GM18502 (cell line): ENCODE results near the gene IL12RB1.
"Not testable (repeated sequence)": the region's sequence is repeated elsewhere in the genome, so short reads cannot be mapped to it uniquely, and the experiment has no call there.

Source experiments
- ATAC-seq: cut with Tn5 transposase; IDR thresholded peaks from one replicate; pipeline ENCODE4 v1.9.1; 2021; ENCODE audit warnings: mild to moderate bottlenecking; ENCODE audit not compliant: unreplicated experiment, poor library complexity

IL12RB1 gene

DNA sequence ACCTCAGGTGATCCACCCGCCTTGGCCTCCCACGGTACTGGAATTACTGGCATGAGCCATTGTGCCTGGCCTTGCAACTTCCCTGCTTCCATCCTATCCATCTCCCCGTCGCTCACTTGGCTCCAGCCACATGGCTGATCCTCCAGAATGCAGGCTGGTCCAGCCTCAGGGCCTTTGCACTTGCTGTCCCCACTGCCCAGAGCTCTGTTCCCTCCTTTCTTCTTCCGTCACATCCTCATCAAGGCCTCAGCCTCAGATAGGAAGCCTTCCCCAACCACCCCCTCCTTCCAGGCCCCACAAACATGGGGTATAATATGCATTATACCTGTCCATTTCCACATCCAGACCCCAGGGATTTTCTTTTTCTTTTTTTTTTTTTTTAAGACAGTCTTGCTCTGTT lies 27.1 kb upstream of the IL12RB1 start:
- no peak for ATAC-seq

DNA sequence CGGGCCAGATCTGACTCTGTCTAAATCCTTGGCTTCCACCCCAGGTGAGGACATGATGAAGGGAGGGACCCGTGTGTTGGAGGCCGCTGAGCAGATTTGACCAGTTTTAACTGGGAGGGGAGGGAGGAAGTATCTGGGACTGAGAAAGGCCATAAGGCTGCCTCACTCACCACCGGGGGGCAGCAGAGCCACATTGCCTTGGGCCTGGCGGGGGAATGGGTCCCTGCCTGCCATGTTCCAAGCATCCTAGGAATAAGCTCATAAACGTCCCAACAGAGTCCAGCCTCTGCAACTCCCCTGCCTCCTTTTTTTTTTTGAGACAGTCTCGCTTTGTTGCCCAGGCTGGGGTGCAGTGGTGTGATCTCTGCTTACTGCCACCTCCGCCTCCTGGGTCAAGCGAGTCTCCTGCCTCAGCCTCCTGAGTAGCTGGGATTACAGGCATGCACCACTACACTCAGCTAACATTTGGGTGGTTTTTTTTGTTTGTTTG lies 26.3 kb upstream of the IL12RB1 start:
- no peak for ATAC-seq

DNA sequence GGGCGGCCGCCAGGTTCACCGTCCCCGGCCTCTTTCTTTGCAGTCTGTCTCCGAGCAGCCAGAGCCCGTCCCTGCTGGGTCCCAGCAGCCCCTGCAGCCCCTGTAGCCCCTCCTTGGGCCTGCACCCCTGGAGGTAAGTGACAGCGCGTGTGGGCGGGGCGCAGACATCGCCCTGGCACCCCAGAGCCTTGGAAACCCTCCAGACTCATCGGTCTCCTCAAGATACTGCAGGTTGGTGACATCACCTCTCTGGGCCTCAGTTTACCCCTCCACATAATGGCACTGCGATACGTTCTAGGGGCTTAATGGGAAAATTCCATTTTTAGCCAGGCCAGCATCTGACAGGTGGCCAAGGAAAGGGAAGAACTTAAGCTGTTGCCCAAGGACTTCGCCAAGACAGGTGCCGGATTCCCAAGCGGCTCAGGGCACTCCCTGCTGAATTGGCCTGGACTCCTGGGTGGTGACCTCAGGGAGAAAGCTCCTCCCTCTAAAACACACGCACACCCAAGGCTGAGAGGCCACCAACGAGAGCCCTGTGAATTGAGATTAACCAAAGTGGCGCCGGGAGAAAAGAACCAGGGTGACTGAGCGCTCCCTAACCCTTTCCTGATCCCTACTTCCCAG lies 24.0 kb upstream of the IL12RB1 start:
- ATAC-seq: no peak

DNA sequence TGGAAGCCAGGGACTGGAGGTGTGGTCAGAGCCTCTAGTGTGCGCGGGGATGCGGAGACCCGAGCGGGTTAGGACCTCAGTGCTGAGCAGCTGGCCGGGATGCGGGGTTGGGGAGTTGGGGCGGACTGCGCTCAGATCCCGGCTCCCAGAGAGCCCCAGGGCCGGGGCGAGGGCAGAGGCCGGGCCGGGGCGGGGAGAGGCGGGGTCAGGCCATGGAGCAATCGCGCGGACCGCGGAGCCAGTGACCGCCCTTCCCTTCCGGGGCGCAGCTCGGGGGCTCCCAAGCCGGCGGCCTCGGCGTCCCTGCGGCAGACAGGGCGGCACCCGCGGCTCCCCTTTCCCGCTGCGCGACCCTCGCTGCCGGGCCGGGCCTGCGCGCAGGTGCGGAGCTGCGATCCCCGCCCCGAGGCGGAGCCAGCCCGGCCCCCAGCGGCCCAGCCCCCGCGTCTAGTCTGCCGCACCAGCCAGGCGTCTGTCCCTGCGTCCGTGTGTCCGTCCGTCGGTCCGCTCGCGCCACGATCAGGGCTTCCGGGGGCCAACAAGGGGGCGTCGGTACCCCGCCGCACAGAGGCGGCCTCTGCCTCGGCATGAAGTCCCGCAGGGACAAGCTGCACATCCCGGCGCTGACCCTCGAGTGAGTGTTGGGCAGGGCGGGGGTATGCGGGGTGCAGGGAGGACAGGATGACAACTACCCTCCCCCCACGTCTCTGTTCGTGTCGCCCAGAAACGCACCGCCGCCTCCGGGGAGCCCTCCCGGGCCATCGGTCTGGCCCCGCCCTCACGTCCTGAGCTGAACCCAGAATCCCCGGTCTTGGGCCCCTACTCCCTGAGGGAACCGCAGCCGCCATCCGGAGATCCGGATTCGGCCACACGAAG lies 23.2 kb upstream of the IL12RB1 start:
- no peak for ATAC-seq

DNA sequence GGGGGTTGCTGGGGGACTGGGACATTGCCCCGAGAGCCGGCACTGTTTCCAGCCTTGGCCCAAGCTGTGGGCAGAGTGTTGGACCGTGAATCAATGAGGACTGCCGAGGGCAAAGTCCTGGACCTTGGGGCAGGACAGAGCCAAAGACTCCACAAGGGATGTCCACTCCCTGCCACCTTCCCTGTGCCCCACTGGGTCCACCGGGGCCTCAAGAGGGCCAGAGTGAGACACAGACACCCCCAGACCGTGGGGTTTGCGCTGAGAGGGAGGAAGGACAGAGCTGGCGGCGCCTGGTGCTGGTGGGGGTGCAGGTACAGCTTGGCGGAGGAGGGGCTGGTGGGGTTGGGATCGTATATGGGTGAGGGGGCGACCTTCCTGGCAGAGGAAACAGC lies 22.6 kb upstream of the IL12RB1 start:
- ATAC-seq: no peak

DNA sequence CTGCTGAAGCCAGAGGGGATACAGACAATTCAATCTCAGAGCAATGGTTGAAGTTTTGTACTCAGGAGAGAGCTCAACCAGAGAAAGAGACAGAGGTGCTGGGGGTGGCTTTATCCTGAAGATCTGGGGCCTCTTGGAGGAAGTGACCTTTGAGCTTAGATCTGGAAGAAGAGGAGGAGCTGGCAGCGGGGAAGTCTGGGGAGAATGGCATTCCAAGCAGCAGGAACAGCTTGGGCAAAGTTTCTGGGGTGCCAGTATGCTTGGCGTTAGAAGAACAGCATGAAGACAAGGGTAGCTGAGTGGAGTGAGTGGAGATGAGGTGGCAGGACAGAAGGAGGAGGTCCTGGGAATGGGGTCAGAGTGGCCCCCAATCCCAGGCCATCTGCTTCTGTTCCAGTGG lies 22.2 kb upstream of the IL12RB1 start:
- no peak for ATAC-seq

DNA sequence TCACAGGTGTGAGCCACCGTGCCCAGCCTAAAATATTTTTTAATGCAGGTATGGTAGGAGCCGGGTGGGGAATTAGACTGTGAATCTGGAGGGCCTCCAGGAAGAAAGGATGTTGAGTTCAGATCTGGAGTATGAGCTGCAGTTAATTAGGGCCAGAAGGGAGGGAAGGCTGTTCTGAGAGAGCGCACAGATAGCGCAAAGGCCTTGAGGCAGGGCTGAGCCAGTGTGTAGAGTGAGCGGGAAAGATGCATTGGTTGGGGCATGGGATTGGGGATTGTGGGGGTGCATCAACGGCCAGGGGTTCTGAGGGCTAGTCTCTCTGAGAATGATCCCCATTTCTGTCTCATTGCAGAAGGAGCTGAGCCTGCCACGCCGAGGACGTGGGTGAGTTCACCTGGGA lies 20.5 kb upstream of the IL12RB1 start:
- no peak for ATAC-seq

DNA sequence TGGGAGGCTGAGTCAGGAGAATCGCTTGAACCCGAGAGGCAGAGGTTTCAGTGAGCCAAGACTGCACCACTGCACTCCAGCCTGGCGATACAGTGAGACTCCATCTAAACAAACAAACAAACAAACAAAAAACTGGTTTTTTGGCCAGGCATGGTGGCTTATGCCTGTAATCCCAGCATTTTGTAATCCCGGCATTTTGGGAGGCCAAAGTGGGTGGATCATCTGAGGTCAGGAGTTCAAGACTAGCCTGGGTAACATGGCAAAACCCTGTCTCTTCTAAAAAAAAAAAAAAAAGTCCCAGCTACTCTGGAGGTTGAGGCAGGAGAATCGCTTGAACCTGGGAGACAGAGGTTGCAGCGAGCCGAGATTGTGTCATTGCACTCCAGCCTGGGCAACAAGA lies 18.5 kb upstream of the IL12RB1 start:
- not testable (repeated sequence) for ATAC-seq

DNA sequence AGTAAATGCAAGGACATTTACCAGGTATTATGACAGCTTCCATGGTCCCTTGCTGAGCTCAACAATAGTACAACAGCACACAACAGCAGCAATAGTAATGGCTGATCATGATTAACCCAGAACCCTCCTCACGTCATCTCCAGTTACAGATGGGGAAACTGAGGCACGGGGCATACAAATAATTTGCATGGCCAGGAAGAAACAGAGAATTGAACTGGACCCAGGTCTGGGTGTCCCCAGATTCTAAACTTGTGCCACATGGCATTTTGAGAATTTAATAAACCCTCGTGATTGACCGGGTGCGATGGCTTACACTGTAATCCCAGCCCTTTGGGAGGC lies 18.0 kb upstream of the IL12RB1 start:
- no peak for ATAC-seq

DNA sequence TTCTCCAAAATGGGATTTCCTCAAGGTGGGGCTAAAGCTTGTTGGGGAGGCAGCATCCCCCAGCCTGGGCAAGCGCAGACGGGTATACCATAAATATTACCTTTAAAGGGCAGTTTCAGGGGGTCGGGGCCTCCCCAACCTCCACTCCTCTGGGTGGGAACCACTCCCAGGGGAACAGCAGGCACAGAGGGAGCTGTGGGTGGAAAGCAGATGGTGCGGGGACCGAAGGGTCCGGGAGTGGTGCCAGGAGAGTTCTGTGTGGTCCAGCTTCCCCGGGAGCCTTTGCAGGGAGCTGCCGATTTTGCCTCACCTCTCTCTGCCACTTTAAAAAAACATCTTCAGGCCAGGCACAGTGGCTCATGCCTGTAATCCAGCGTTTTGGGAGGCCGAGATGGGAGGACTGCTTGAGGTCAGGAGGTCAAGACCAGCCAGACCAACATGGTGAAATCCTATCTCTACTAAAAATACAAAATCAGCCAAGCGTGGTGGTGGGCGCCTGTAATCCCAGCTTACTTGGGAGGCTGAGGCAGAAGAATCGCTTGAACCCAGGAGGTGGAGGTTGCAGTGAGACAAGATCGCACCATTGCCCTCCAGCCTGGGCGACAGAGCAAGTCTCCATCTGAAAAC lies 16.3 kb upstream of the IL12RB1 start:
- no peak for ATAC-seq

DNA sequence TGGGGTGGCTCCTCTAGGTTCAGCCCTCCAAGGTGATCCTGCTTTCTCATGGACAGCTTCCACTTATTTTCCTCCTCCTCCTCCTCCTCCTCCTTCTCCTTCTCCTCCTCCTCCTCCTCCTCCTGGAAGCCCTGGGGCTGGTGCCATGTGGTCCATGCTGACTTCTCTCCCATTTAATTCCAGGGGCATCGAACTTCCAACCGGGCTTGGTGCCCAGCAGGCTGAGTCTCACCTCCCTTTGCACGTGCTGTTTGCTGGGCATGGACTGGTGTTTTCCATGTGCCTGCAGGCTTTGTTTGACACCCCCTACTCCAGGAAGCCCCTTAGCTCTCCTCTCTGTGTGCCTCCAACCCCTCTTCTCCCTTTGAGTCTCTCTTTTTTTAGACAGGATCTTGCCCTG lies 14.5 kb upstream of the IL12RB1 start:
- no peak for ATAC-seq

DNA sequence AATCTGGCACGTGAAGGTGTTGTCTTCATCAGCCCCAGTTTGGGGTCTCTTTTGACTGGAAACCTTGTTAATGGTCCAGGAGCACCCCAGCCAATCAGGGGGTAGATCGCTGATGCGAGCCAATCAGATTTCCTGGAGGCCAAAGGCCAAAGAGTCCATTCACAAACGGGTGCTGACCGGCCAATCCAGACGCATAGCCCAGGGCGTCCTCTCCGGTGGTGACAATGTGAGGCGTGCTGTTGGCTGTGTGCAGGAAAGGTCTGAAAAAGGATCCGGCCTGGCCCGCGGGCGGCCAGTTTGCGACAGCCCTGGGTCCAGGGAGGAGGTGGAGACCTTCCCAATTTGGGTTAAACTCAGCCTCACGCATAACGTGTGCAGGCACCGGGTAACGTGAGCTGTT lies 14.0 kb upstream of the IL12RB1 start:
- ATAC-seq: no peak

DNA sequence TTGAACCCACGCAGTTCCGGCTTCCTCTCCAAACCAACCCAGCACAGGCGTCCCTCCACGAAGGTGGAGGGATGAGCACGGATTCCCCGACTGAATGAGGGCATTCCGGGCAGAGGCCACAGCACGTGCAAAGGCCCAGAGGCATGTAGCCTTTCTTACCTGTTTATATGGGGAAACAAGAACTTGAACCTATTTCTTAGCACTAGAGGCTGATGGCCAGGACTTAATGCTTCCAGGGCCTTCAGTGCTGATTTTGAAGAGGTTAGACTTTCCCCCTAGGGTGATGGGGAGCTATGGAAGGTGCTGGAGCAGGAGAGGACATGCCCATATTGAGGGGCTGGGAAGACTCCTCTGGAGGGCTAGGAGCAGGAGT lies 12.9 kb upstream of the IL12RB1 start:
- no peak for ATAC-seq

DNA sequence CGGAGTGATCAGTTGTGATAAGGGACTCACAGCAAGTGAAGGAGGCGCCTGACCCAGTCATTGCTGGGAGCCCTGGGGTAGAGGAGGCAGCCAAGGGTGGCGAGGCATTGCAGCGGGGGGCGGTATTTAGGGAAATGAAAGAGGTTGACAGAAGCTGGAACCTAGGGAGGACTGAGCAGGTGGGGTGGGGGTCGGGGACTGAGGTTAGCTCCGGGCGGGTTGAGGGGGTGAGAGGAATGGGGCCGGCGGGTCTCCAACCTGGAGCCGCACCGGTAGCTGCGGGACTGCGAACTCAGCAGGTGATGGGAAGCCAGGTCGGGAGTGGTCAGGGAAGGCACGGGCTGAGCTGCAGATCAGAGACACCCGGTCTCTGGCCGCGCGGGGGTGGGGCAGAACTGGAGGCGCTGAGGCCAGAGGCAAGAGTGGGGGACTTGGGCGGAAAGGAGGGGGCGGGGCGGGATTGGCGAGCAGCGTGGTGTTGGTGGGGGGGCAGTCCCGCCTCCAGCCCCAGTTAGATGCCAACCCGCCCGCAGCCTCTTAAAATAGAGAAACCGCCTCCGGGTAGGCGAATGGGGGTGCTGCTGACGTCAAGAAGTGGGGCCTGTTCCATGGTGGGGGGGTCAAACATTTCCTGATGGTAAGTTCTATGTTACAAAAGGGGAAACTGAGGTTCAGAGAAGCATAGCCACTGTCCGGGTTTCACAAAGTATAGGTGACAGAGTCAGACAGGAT lies 12.3 kb upstream of the IL12RB1 start:
- ATAC-seq: peak; percentile 59

DNA sequence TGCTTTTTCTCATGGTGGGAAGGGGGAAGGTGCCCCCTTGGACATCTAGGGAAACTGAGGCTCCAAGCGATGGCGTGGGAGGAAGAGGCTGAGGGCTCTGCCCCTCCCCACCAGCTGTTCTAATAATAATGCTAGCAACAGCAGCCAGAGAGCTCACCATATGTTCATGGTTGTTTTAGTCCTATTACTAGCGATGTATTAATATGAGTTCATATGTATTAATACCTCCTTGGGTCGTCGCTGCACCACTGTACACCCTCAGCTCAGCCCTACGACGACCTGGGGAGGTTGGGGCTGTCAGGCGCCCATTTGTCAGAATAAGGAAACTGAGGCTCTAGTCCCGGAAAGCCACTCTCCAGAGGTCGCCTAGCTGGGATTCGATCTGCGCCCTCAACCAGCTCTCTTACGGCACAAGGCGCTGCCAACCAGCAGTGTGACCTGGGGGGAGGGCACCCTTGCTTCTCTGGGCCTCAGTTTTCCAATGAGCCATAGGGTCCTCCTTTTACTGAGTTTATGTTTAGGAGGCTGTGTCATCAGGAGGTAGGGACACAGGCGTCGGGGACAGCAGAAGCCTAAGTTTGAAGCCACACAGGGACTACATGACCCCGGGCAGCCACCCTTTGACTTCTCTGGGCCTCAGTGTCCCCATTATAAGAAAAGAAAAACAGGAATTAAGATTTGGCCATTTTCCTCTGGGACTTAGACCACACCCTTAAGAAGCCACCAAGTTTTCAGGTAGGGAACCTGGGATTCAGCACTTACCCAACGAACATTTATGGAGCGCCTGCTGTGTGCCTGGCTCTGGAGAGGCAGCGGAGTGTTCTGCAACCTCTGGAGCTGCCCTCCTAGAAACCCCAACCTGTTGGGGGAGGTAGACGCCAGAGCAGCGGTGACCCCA lies 11.5 kb upstream of the IL12RB1 start:
- no peak for ATAC-seq

DNA sequence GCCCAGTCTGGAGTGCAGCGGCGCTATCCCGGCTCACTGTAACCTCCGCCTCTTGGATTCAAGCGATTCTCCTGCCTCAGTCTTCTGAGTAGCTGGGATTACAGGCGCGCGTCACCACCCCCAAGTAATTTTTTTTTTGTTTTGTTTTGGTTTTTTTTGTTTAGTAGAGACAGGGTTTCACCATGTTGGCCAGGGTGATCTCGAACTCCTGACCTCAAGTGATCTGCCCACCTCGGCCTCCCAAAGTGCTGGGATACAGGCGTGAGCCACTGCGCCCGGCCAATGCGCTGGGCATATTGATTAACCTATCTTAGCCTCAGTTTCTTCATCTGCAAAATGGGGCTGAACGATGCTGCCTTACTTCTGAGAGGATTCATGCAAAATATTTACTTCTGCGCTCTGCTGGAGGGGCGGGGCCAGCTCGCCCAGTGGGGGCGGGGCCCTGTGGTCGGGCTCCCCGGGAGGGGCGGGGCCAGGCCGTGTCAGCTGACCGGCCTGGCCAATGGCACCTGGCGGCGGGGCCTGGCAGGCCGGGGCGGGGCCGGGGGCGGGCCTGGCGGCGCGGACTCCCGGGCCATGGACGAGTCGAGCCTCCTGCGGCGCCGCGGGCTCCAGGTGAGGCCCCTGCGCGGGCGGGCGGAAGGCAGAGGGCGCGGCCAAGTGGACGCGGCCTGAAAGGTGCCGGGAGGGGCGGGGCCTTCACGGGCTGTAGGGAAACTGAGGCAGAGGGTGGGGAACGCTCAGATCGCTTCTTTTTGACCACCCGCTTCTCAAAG lies 10.7 kb upstream of the IL12RB1 start, which contains the start of gene MAST3:
Gene MAST3 (plus strand): TSS at position 562 of the 776 bp plus-strand sequence. CDS start 15 bp downstream, at position 577.
- ATAC-seq: peak; percentile 63

DNA sequence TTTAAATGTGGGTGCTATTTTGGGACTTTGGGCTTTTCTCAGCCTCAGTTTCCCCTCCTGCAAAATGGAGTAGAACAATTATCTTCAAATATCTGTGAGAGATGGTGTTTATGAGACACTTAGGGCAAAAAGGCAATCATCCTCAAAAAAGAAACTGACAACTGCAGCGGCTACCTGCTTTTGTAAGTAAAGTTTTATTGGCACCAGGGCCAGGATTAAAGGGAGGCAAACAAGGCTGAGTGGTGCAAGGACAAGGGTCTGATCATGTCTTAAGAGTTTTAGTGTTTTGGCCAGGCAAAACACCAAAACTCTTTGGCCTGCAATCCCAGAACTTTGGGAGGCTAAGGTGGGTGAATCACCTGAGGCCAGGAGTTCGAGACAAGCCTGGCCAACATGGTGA lies 9.5 kb upstream of the IL12RB1 start:
- ATAC-seq: no peak

DNA sequence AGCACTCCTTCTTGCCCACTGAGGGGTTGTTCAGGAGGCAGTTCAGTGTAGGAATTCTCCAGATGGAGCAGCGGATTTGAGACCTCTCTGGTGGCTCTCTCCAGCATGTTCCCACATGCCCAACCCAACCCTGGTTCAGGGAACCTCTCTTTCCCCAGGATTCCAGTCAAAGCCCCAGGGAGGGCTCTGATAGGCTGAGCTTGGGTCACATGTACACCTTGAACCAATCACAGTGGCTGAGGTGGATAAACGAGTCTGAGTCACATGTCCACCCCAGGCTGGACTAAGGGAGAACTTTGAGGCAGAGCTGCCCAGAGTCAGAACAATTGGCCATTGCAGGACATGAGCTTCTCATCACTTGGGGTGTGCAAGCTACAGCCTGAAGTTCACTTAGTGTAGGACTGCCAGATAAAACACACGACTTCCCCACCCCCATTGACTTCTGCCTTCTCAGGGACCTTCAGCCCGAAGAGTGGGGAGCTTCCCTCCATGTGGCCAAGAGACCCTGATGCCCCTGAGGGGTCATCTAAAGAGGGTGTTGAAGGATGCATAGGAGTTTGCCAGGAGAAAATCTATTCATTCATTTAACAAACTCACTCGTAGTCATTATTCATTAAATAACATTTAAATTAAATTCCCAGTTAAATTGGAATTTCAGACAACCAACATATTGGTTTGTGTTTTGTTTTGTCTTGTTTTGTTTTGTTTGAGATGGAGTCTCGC lies 6.9 kb upstream of the IL12RB1 start:
- ATAC-seq: no peak
